ENCODE results near the gene SLC11A1.

DNA sequence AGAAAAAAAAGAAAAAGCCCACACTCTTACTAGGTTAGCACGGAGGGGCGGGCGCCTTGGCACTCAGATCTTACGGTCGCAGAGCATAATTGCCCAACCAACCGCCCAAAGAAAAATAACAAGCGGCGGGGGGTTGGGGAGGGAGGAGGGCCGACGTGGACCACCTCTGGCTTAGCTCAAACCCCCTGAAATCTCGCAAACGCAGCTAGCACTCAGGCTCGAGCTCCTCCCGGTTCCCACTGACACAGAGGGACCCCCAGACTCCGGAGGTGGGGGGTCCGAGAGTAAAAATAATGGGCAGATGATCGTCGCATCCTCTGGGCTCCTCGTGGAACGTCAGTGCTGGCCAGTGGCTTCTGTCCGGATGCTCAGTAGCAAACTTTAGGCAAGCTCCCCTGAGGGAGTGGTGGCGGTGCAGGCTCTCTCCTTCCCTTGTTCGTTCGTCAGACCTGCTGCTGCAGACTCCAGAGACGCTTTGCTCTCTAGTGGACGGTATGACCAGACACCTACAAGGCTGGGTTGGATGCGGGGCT, 13.4 kb upstream of the SLC11A1 start:
- TF ChIP-seq, protein P1, sequence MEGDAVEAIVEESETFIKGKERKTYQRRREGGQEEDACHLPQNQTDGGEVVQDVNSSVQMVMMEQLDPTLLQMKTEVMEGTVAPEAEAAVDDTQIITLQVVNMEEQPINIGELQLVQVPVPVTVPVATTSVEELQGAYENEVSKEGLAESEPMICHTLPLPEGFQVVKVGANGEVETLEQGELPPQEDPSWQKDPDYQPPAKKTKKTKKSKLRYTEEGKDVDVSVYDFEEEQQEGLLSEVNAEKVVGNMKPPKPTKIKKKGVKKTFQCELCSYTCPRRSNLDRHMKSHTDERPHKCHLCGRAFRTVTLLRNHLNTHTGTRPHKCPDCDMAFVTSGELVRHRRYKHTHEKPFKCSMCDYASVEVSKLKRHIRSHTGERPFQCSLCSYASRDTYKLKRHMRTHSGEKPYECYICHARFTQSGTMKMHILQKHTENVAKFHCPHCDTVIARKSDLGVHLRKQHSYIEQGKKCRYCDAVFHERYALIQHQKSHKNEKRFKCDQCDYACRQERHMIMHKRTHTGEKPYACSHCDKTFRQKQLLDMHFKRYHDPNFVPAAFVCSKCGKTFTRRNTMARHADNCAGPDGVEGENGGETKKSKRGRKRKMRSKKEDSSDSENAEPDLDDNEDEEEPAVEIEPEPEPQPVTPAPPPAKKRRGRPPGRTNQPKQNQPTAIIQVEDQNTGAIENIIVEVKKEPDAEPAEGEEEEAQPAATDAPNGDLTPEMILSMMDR (tag by site-specific recombination; IDR thresholded peaks at IDR 0.05) = no peak
- TF ChIP-seq BCL11A (tag by site-specific recombination; IDR thresholded peaks at IDR 0.05; ENCODE audit: low read depth) = no peak
- no peak for TF ChIP-seq YY1 (tag by site-specific recombination; IDR thresholded peaks at IDR 0.05)
- TF ChIP-seq, protein P2, sequence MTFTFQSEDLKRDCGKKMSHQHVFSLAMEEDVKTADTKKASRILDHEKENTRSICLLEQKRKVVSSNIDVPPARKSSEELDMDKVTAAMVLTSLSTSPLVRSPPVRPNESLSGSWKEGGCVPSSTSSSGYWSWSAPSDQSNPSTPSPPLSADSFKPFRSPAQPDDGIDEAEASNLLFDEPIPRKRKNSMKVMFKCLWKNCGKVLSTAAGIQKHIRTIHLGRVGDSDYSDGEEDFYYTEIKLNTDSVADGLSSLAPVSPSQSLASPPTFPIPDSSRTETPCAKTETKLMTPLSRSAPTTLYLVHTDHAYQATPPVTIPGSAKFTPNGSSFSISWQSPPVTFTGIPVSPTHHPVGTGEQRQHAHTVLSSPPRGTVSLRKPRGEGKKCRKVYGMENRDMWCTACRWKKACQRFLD (tag by site-specific recombination; IDR thresholded peaks at IDR 0.05) = no peak
- TF ChIP-seq ZIC2 (tag by site-specific recombination; IDR thresholded peaks at IDR 0.05) = no peak
- no peak for TF ChIP-seq ZNF585B (tag by site-specific recombination; IDR thresholded peaks at IDR 0.05)
- TF ChIP-seq, protein P3, sequence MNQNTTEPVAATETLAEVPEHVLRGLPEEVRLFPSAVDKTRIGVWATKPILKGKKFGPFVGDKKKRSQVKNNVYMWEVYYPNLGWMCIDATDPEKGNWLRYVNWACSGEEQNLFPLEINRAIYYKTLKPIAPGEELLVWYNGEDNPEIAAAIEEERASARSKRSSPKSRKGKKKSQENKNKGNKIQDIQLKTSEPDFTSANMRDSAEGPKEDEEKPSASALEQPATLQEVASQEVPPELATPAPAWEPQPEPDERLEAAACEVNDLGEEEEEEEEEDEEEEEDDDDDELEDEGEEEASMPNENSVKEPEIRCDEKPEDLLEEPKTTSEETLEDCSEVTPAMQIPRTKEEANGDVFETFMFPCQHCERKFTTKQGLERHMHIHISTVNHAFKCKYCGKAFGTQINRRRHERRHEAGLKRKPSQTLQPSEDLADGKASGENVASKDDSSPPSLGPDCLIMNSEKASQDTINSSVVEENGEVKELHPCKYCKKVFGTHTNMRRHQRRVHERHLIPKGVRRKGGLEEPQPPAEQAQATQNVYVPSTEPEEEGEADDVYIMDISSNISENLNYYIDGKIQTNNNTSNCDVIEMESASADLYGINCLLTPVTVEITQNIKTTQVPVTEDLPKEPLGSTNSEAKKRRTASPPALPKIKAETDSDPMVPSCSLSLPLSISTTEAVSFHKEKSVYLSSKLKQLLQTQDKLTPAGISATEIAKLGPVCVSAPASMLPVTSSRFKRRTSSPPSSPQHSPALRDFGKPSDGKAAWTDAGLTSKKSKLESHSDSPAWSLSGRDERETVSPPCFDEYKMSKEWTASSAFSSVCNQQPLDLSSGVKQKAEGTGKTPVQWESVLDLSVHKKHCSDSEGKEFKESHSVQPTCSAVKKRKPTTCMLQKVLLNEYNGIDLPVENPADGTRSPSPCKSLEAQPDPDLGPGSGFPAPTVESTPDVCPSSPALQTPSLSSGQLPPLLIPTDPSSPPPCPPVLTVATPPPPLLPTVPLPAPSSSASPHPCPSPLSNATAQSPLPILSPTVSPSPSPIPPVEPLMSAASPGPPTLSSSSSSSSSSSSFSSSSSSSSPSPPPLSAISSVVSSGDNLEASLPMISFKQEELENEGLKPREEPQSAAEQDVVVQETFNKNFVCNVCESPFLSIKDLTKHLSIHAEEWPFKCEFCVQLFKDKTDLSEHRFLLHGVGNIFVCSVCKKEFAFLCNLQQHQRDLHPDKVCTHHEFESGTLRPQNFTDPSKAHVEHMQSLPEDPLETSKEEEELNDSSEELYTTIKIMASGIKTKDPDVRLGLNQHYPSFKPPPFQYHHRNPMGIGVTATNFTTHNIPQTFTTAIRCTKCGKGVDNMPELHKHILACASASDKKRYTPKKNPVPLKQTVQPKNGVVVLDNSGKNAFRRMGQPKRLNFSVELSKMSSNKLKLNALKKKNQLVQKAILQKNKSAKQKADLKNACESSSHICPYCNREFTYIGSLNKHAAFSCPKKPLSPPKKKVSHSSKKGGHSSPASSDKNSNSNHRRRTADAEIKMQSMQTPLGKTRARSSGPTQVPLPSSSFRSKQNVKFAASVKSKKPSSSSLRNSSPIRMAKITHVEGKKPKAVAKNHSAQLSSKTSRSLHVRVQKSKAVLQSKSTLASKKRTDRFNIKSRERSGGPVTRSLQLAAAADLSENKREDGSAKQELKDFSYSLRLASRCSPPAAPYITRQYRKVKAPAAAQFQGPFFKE (tag by site-specific recombination; IDR thresholded peaks at IDR 0.05; ENCODE audit: borderline replicate concordance) = no peak
- no peak for TF ChIP-seq ZNF677 (tag by site-specific recombination; IDR thresholded peaks at IDR 0.05)
- TF ChIP-seq, protein P4, sequence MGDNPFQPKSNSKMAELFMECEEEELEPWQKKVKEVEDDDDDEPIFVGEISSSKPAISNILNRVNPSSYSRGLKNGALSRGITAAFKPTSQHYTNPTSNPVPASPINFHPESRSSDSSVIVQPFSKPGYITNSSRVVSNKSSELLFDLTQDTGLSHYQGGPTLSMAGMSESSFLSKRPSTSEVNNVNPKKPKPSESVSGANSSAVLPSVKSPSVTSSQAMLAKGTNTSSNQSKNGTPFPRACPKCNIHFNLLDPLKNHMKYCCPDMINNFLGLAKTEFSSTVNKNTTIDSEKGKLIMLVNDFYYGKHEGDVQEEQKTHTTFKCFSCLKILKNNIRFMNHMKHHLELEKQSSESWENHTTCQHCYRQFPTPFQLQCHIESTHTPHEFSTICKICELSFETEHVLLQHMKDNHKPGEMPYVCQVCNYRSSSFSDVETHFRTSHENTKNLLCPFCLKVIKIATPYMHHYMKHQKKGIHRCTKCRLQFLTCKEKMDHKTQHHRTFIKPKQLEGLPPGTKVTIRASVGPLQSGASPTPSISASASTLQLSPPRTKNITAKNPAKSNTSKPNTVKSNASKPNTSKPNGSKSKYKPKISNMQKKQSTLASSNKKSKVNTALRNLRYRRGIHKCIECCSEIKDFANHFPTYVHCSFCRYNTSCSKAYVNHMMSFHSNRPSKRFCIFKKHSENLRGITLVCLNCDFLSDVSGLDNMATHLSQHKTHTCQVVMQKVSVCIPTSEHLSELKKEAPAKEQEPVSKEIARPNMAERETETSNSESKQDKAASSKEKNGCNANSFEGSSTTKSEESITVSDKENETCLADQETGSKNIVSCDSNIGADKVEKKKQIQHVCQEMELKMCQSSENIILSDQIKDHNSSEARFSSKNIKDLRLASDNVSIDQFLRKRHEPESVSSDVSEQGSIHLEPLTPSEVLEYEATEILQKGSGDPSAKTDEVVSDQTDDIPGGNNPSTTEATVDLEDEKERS (tag by site-specific recombination; IDR thresholded peaks at IDR 0.05) = no peak
- no peak for TF ChIP-seq ZNF785 (tag by site-specific recombination; IDR thresholded peaks at IDR 0.05)
- TF ChIP-seq, protein P5, sequence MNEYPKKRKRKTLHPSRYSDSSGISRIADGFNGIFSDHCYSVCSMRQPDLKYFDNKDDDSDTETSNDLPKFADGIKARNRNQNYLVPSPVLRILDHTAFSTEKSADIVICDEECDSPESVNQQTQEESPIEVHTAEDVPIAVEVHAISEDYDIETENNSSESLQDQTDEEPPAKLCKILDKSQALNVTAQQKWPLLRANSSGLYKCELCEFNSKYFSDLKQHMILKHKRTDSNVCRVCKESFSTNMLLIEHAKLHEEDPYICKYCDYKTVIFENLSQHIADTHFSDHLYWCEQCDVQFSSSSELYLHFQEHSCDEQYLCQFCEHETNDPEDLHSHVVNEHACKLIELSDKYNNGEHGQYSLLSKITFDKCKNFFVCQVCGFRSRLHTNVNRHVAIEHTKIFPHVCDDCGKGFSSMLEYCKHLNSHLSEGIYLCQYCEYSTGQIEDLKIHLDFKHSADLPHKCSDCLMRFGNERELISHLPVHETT (tag by site-specific recombination; IDR thresholded peaks at IDR 0.05) = no peak
- TF ChIP-seq ZBTB1 (tag by site-specific recombination; IDR thresholded peaks at IDR 0.05) = no peak
- TF ChIP-seq, protein P6, sequence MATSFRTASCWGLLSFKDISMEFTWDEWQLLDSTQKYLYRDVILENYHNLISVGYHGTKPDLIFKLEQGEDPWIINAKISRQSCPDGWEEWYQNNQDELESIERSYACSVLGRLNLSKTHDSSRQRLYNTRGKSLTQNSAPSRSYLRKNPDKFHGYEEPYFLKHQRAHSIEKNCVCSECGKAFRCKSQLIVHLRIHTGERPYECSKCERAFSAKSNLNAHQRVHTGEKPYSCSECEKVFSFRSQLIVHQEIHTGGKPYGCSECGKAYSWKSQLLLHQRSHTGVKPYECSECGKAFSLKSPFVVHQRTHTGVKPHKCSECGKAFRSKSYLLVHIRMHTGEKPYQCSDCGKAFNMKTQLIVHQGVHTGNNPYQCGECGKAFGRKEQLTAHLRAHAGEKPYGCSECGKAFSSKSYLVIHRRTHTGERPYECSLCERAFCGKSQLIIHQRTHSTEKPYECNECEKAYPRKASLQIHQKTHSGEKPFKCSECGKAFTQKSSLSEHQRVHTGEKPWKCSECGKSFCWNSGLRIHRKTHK (tag by site-specific recombination; IDR thresholded peaks at IDR 0.05) = no peak
- no peak for TF ChIP-seq ZNF335 (tag by site-specific recombination; conservative IDR thresholded peaks at IDR 0.05)
